Upper lobe of right lung (tissue), 1 donor: Measurements from ENCODE around the gene CXADR. TPM values are rescaled to one million over a fixed set of nuclear protein-coding genes. Genes with fewer than 3 reads are reported as not detected.

Experiments used
- ATAC-seq: fragments of 200-7000 bp; cut with Tn5 transposase; one replicate; pipeline ENCODE4 v1.9.1; 2020; ENCODE audit warnings: mild to moderate bottlenecking, moderate library complexity
- DNase-seq: peaks from one replicate; pipeline ENCODE4 v3.0.0-alpha.2; 2020
- H3K27ac ChIP-seq: fragments of 200-600 bp; one replicate; pipeline ENCODE4 v1.8.0; 2022
- H3K27me3 ChIP-seq: fragments of 200-600 bp; one replicate; pipeline ENCODE4 v1.8.0; 2022; ENCODE audit warnings: mild to moderate bottlenecking
- H3K36me3 ChIP-seq: fragments of 200-600 bp; one replicate; pipeline ENCODE4 v1.8.0; 2022
- H3K4me1 ChIP-seq: fragments of 200-600 bp; one replicate; pipeline ENCODE4 v1.8.0; 2022
- H3K4me3 ChIP-seq: fragments of 200-600 bp; one replicate; pipeline ENCODE4 v1.8.0; 2022; ENCODE audit warnings: mild to moderate bottlenecking
- H3K9me3 ChIP-seq: fragments of 200-600 bp; one replicate; pipeline ENCODE4 v1.8.0; 2022
- CTCF ChIP-seq: fragments of 200-600 bp; IDR thresholded peaks from one replicate; pipeline ENCODE4 v1.8.0; 2022; ENCODE audit warnings: antibody characterized with exemption
- intact Hi-C: fragments of 100-400 bp; cut with DNase I; formaldehyde crosslinking; loops from one replicate; pipeline ENCODE4 v1.11.0; 2022
- total RNA-seq: library from RNA; stranded (reverse); fragmentation: NEBNext Ultra II Directional; extraction: Animal tissue kit (Norgen Biotek cat#: 25700); gene quantifications from one replicate; pipeline ENCODE4 v1.2.1, GENCODE V29; 2021
- donor health status: DM: no; HTN: yes; CAD: no; lungs with severe emphysema.

The CXADR gene
- total RNA-seq, 1 donor from 2014 or later = 29.0 TPM

DNA sequence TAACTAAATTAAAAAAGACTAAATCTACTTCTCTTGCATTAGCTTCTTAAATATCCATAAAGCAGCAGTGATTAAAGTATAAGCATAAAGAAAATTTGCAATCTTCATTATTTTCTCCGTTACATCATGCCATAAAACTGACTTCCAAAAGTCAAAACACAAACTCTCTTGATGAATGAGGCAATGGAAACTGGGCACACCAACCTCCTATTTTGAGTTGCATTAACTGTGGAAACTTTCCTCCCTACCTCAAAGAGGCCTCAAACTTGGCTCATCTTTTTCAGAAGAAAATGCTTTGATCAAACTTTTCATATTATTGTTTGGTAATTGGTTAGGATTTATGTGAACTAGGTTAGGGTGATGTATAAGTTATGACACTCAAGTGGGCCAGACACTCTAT is 104.0 kb downstream of the CXADR start:
- H3K9me3 ChIP-seq = no peaks in the 10 kb centered on the region
- H3K36me3 ChIP-seq = no peaks in the 10 kb centered on the region
- peaks cover 5% of the 10 kb centered on the region for H3K4me1 ChIP-seq
- no peak overlapping the region for H3K27ac ChIP-seq
- DNase-seq = no peak
- TF ChIP-seq CTCF = no peak
- H3K4me3 ChIP-seq = no peak overlapping the region
- intact Hi-C loops = no loop called here
- ATAC-seq = no peak
- H3K27me3 ChIP-seq = no peaks in the 10 kb centered on the region

- intact Hi-C loops = no loop called here
- no peaks in the 10 kb centered on the region for H3K4me1 ChIP-seq
- no peak overlapping the region for H3K27ac ChIP-seq
- no peaks in the 10 kb centered on the region for H3K9me3 ChIP-seq
- DNase-seq (no peak), ATAC-seq (no peak)
- no peaks in the 10 kb centered on the region for H3K27me3 ChIP-seq
- TF ChIP-seq CTCF = no peak
- H3K4me3 ChIP-seq = no peak overlapping the region
- no peaks in the 10 kb centered on the region for H3K36me3 ChIP-seq
Measured at GRCh38 chr21:17622018-17622417, 109.2 kb downstream of the CXADR start.

GRCh38 chr21:17631195-17631594 is 118.4 kb downstream of the CXADR start:
- ATAC-seq (no peak), DNase-seq (no peak)
- Histone ChIP-seq H3K27ac (no peak overlapping the region), H3K36me3 (no peaks in the 10 kb centered on the region), H3K9me3 (no peaks in the 10 kb centered on the region), H3K4me3 (no peak overlapping the region), H3K27me3 (no peaks in the 10 kb centered on the region), H3K4me1 (no peaks in the 10 kb centered on the region)
- intact Hi-C loops = no loop called here
- TF ChIP-seq CTCF = no peak

DNA sequence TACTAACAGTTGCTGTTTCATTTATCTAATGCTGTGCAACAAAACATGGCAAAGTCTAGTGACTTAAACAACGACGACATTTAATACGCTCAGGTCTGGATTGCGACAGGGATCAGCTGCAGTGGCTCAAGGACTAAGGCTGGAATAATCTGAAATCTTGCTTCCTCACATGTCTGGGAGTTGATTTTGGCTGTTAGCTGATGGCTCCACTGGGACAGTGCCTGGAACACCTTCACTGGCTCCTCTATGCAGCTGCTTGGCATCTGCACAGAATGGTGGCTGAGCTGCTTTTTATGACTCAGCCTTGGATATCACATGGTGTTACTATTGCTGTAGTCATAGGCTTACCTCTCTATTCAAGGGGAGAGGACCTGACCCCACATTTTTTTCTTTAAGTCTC is 123.9 kb downstream of the CXADR start:
- Histone ChIP-seq H3K27me3 (no peaks in the 10 kb centered on the region), H3K36me3 (no peaks in the 10 kb centered on the region), H3K27ac (no peak overlapping the region), H3K4me1 (no peaks in the 10 kb centered on the region), H3K4me3 (no peak overlapping the region), H3K9me3 (no peaks in the 10 kb centered on the region)
- DNase-seq (no peak), ATAC-seq (no peak)
- TF ChIP-seq CTCF = no peak
- intact Hi-C loops = no loop called here

GRCh38 chr21:17640821-17641220 is 128.0 kb downstream of the CXADR start:
- H3K36me3 ChIP-seq = no peaks in the 10 kb centered on the region
- H3K4me1 ChIP-seq = no peaks in the 10 kb centered on the region
- ATAC-seq = no peak
- H3K9me3 ChIP-seq = no peaks in the 10 kb centered on the region
- no peak for TF ChIP-seq CTCF
- no peak for DNase-seq
- H3K27me3 ChIP-seq = no peaks in the 10 kb centered on the region
- no peak overlapping the region for H3K4me3 ChIP-seq
- intact Hi-C loops = no loop called here
- H3K27ac ChIP-seq = no peak overlapping the region

Other genes starting within 250 kb of the CXADR start
- 61.3 TPM for gene BTG3, start 99.9 kb downstream of the CXADR start, total RNA-seq